Measurements from ENCODE around the gene MMADHC. TPM values are rescaled to one million over a fixed set of nuclear protein-coding genes. Genes with fewer than 3 reads are reported as not detected.

Gene MMADHC
- total and polyA plus RNA-seq, 9 of the 15 experiments (the other 6 are each of a cell fraction or from before 2014, with no cell fraction given): 187 to 850 (median 271) TPM

- TF ChIP-seq, protein P1, sequence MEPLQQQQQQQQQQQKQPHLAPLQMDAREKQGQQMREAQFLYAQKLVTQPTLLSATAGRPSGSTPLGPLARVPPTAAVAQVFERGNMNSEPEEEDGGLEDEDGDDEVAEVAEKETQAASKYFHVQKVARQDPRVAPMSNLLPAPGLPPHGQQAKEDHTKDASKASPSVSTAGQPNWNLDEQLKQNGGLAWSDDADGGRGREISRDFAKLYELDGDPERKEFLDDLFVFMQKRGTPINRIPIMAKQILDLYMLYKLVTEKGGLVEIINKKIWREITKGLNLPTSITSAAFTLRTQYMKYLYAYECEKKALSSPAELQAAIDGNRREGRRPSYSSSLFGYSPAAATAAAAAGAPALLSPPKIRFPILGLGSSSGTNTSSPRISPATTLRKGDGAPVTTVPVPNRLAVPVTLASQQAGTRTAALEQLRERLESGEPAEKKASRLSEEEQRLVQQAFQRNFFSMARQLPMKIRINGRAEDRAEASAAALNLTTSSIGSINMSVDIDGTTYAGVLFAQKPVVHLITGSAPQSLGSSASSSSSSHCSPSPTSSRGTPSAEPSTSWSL (CRISPR knock-in tag; IDR thresholded peaks at IDR 0.05; ENCODE audit: borderline replicate concordance): no peak
- TF ChIP-seq GATAD2B (IDR thresholded peaks at IDR 0.05; ENCODE audit: borderline replicate concordance) (no peak), DNMT1 (IDR thresholded peaks at IDR 0.05) (no peak), PYGO2 (tag; IDR thresholded peaks at IDR 0.05) (0 out of 2 replicates have a peak, but pooled peaks have one; percentile 45), CHCHD3 (CRISPR knock-in tag; IDR thresholded peaks at IDR 0.05) (no peak), FOS (IDR thresholded peaks at IDR 0.05; ENCODE audit: extremely low read depth, insufficient read length) (no peak), SRSF7 (optimal IDR thresholded peaks at IDR 0.05; ENCODE audit: low read depth, low read length) (no peak)
- TF ChIP-seq, protein P2, sequence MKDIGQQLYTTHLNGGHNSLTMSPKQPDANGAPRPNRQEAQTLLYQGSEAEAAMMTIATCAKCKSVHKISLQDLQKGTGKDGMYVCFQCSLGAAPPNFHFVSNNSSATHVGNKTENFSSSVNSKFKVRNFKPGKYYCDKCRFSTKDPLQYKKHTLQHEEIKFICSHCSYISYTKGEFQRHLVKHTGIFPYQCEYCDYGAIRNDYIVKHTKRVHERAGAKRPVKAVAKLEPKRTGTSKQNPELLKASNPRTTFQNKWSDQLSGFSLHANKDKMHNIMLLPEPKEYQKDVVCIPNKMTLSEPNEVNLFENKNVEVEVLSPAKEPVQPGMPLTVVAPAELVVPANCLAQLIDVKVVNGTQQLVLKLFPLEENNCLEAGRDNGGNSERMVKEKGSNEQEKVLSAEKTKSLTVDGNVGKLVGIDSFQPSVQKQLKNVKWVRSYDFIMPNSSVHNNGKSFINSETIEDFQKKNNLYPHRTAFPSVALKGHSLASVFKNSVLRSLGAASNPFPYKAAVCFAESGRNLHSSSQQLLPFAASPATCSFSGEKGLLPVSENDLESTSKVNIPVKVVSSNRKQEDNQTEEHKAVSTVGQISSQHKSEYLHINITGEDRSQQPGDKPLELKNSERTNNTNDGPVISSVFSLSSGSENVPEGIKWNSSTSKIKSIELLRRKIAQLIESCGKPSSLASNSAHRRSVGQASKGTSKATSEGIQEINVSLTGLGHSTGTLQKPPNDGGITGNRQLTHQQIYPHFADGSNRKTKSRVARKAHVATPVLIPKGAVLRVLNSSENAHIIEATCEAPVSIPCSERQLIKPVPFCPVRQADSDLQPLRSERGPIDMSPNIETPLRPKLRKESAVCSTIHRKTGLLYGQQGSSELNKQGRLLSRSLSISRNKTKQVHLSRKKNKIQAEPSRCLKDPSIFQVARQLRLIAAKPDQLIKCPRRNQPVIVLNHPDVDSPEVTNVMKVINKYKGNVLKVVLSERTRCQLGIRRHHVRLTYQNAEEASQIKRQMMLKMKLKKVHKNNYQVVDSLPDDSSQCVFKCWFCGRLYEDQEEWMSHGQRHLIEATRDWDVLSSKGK (CRISPR knock-in tag; IDR thresholded peaks at IDR 0.05): no peak
These were observed 716 bp downstream of the MMADHC start (continued) for GRCh38 chr2:149586898-149587219.

Measured in K562 (cell line).